Stimulated activated CD8-positive, alpha-beta memory T cell treated with anti-CD3 and anti-CD28 coated beads, Interleukin-12 subunit alpha, Interleukin-12 subunit beta, amount 100 ng/mL, for 24 hours (primary cell): ENCODE data around the gene RNF113A.
"Not testable (repeated sequence)": the region's sequence is repeated elsewhere in the genome, so short reads cannot be mapped to it uniquely, and the experiment has no call there.

ENCODE experiments used
- DNase-seq: peaks from one replicate; pipeline ENCODE4 v3.0.0-alpha.2; 2020; ENCODE audit errors: extremely low read depth

The RNF113A gene

DNA sequence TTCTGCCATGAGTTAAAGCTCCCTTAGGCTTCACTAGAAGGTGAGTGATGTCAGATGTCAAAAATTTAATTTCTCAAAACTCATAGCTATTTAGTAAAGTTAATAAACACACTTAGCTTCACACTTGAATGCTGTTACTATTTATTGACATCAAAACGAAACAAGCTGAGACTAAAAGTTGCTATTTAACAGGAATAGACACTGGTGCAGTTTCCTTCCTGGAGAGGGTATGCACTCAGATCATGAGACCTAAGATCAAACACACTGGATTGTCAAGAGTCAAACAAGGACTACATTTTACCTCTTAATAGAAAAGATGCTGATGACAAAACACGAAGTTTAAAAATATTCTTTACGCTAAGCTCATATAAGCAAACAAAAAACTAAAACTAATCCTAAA, 37.6 kb downstream of the RNF113A start:
- DNase-seq, result no peak

DNA sequence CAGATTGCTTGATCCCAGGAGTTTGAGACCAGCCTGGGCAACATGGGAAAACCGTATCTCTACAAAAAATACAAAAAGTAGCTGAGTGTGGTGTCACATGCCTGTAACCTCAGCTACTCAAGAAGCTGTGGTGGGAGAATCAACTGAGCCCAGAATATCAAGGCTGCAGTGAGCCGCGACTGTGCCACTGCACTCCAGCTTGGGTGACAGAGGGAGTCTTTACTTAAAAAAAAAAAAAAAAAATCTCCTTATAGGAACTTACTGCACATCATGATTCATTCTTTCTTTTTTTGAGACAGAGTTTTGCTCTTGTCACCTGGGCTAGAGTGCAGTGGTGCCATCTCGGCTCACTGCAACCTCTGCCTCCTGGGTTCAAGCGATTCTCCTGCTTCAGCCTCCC, 43.1 kb downstream of the RNF113A start:
- DNase-seq, result no peak

DNA sequence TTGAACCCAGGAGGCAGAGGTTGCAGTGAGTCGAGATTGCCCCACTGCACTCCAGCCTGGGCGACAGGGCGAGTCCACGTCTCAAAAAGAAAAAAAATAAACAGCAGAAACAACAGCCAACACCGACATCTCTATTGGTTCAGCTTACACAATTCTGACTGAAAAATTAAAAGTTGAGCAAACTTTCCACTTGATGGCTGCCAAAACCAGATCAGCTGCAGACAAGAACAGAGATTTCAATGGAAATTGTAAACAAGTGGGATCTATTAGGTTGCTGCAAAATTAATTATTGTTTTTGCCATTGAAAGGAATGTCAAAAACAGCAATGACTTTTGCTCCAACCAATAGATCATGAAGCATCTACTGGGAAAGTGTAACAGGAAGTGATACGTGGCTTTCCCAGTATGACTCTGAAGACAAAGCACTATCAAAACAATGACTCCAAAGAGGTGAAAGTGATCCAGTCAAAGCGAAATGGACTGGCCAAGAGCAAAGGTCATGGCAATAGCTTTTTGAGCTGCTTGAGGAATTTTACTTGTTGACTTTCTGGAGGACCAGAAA, 45.1 kb downstream of the RNF113A start:
- DNase-seq, result no peak

DNA sequence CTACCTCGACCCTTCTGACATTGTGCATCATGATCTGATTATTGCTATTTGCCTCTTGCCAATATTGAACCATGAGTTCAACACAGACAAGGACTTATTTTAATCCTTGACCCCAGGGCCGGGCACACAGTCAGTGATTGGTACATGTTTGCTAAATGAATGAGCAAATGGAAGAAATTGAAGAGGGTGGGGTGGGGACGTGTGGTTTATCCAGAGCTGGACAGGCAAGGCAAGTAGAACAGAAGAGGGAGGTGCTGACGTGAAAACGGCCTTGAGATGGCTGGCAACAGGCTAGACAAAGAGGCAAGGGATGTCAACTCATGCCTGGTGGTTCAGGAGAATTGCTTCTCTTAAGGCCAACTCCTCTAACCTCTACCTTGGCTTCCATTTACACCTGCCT, 47.3 kb downstream of the RNF113A start:
- DNase-seq, result not testable (repeated sequence)

DNA sequence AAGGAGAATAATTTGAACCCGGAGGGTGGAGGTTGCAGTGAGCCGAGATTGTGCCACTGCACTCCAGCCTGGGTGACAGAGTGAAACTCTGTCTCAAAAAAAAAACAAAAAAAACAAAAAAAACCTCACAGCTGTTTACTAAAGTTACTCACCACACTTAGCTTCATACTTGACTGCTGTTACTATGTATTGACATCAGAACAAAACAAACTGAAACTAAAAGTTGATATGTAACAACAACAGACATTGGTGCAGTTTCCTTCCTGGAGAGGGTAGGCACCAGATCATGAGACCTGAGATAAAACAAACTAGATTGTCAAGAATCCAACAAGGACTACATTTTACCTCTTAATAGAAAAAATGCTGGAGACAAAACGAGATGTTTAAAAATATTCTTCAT, 49.8 kb downstream of the RNF113A start:
- DNase-seq, result not testable (repeated sequence)
